WTC11 (cell line): Measurements from ENCODE around the gene SPOCK1. TPM values are rescaled to one million over a fixed set of nuclear protein-coding genes. Genes with fewer than 3 reads are reported as not detected.

ENCODE experiments used
- ATAC-seq: fragments of 200-7000 bp; cut with Tn5 transposase; 2 replicates; pipeline ENCODE4 v1.10.0; 2021; ENCODE audit warnings: mild to moderate bottlenecking, moderate library complexity
- CTCF ChIA-PET: fragments of 300-600 bp; sonication (Branson Sonifier 250); formaldehyde crosslinking; loops from one replicate; lab custom pipeline; 2021; ENCODE audit warnings: antibody characterized with exemption; lab: Charles Lee
- POLR2A ChIA-PET: fragments of 350-600 bp; sonication (Branson Sonifier 250); formaldehyde crosslinking; loops from one replicate; lab custom pipeline; 2021; ENCODE audit warnings: antibody characterized with exemption; lab: Charles Lee
- DNase-seq: peaks from one replicate; pipeline ENCODE4 v3.0.0; 2021; ENCODE audit warnings: low spot score
- H3K27ac Mint-ChIP-seq: 2 replicates; pipeline ENCODE4 v1.8.0; 2021; ENCODE audit warnings: mixed read lengths
- H3K27me3 Mint-ChIP-seq: 2 replicates; pipeline ENCODE4 v1.8.0; 2021; ENCODE audit warnings: low read depth, mild to moderate bottlenecking, moderate library complexity, mixed read lengths
- H3K36me3 Mint-ChIP-seq: 2 replicates; pipeline ENCODE4 v1.8.0; 2021; ENCODE audit warnings: mixed read lengths
- H3K4me1 Mint-ChIP-seq: 2 replicates; pipeline ENCODE4 v1.8.0; 2022; ENCODE audit warnings: mixed read lengths
- H3K4me3 Mint-ChIP-seq: 2 replicates; pipeline ENCODE4 v1.8.0; 2021; ENCODE audit warnings: mild to moderate bottlenecking, moderate library complexity, mixed read lengths
- H3K9me3 Mint-ChIP-seq: 2 replicates; pipeline ENCODE4 v1.8.0; 2021; ENCODE audit warnings: mixed read lengths
- ATF1 ChIP-seq: sonication (generic); formaldehyde crosslinking; IDR thresholded peaks from 2 replicates; pipeline ENCODE4 v1.8.1; 2023; ENCODE audit warnings: mild to moderate bottlenecking, moderate library complexity, missing genetic modification reagents
- ATF3 ChIP-seq: sonication (generic); formaldehyde crosslinking; conservative IDR thresholded peaks from 2 replicates; pipeline ENCODE4 v1.8.1; 2022; ENCODE audit warnings: mild to moderate bottlenecking, missing genetic modification reagents
- CREB1 ChIP-seq: sonication (generic); formaldehyde crosslinking; IDR thresholded peaks from 2 replicates; pipeline ENCODE4 v1.8.0; 2023; ENCODE audit warnings: mild to moderate bottlenecking, missing genetic modification reagents
- FOXJ3 ChIP-seq: sonication (generic); formaldehyde crosslinking; IDR thresholded peaks from 2 replicates; pipeline ENCODE4 v1.9.0; 2021; ENCODE audit warnings: missing genetic modification reagents, mild to moderate bottlenecking, borderline replicate concordance
- FOXP1 ChIP-seq: sonication (generic); formaldehyde crosslinking; IDR thresholded peaks from 2 replicates; pipeline ENCODE4 v1.8.0; 2022; ENCODE audit warnings: missing genetic modification reagents, mild to moderate bottlenecking, moderate library complexity, borderline replicate concordance
- GTF2I ChIP-seq: fragments of 250-450 bp; sonication (Bioruptor Pico); conservative IDR thresholded peaks from 2 replicates; pipeline ENCODE4 v1.4.0; 2021; ENCODE audit warnings: mild to moderate bottlenecking
- HMGA2 ChIP-seq: fragments of 250-450 bp; sonication (Bioruptor Pico); IDR thresholded peaks from 2 replicates; pipeline ENCODE4 v1.4.0; 2021; ENCODE audit warnings: mild to moderate bottlenecking, moderate library complexity
- IRF2 ChIP-seq: sonication (generic); formaldehyde crosslinking; IDR thresholded peaks from 2 replicates; pipeline ENCODE4 v1.8.0; 2022; ENCODE audit warnings: low read depth, missing genetic modification reagents, borderline replicate concordance
- MXD4 ChIP-seq: fragments of 250-450 bp; sonication (Bioruptor Pico); IDR thresholded peaks from 2 replicates; pipeline ENCODE4 v1.8.0; 2021; ENCODE audit warnings: mild to moderate bottlenecking, moderate library complexity, borderline replicate concordance
- NFE2L1 ChIP-seq: sonication (generic); formaldehyde crosslinking; IDR thresholded peaks from 2 replicates; pipeline ENCODE4 v1.8.1; 2023; ENCODE audit warnings: missing genetic modification reagents
- NR3C1 ChIP-seq: sonication (generic); formaldehyde crosslinking; conservative IDR thresholded peaks from 2 replicates; pipeline ENCODE4 v1.8.1; 2023; ENCODE audit warnings: low read depth, mild to moderate bottlenecking, missing genetic modification reagents
- SP1 ChIP-seq: sonication (generic); formaldehyde crosslinking; conservative IDR thresholded peaks from 2 replicates; pipeline ENCODE4 v1.8.1; 2022; ENCODE audit warnings: missing genetic modification reagents
- ZNF281 ChIP-seq: sonication (generic); formaldehyde crosslinking; IDR thresholded peaks from 2 replicates; pipeline ENCODE4 v1.8.0; 2023; ENCODE audit warnings: mild to moderate bottlenecking, missing genetic modification reagents
- ZNF396 ChIP-seq: fragments of 250-450 bp; sonication (Bioruptor Pico); IDR thresholded peaks from 2 replicates; pipeline ENCODE4 v1.8.0; 2021; ENCODE audit warnings: mild to moderate bottlenecking, moderate library complexity, borderline replicate concordance
- ZNF416 ChIP-seq: fragments of 250-450 bp; sonication (Bioruptor Pico); IDR thresholded peaks from 2 replicates; pipeline ENCODE4 v1.9.0; 2021; ENCODE audit warnings: mild to moderate bottlenecking, inconsistent platforms
- ZNF423 ChIP-seq: fragments of 250-450 bp; sonication (Bioruptor Pico); IDR thresholded peaks from 2 replicates; pipeline ENCODE4 v2.1.2; 2022; ENCODE audit warnings: mild to moderate bottlenecking, moderate library complexity
- ZNF671 ChIP-seq: fragments of 250-450 bp; sonication (Bioruptor Pico); IDR thresholded peaks from 2 replicates; pipeline ENCODE4 v1.8.0; 2021; ENCODE audit warnings: mild to moderate bottlenecking
- ZSCAN18 ChIP-seq: fragments of 250-450 bp; sonication (Bioruptor Pico); IDR thresholded peaks from 2 replicates; pipeline ENCODE4 v2.1.2; 2022; ENCODE audit warnings: mild to moderate bottlenecking, moderate library complexity
- total RNA-seq: library from RNA; stranded (reverse); gene quantifications from 3 replicates; pipeline ENCODE4 v1.2.3, GENCODE V29; 2021
- TF ChIP-seq, protein P1 (sequence below): fragments of 250-450 bp; sonication (Bioruptor Pico); IDR thresholded peaks from 2 replicates; pipeline ENCODE4 v1.9.0; 2021; ENCODE audit warnings: mild to moderate bottlenecking
- TF ChIP-seq, protein P2 (sequence below): fragments of 250-450 bp; sonication (Bioruptor Pico); IDR thresholded peaks from 2 replicates; pipeline ENCODE4 v1.8.0; 2021; ENCODE audit warnings: mild to moderate bottlenecking
- TF ChIP-seq, protein P3 (sequence below): sonication (generic); formaldehyde crosslinking; IDR thresholded peaks from 2 replicates; pipeline ENCODE4 v1.8.0; 2022; ENCODE audit warnings: mild to moderate bottlenecking, missing genetic modification reagents

SPOCK1 gene
- total RNA-seq, 1 experiment from 2014 or later = 15.2 TPM

GRCh38 chr5:137372773-137373160 is 126.4 kb downstream of the SPOCK1 start (continued):
- TF ChIP-seq ATF1 (no peak), HMGA2 (CRISPR knock-in tag) (no peak), CREB1 (CRISPR knock-in tag) (no peak), NFE2L1 (CRISPR knock-in tag) (no peak)
- TF ChIP-seq, protein P1, sequence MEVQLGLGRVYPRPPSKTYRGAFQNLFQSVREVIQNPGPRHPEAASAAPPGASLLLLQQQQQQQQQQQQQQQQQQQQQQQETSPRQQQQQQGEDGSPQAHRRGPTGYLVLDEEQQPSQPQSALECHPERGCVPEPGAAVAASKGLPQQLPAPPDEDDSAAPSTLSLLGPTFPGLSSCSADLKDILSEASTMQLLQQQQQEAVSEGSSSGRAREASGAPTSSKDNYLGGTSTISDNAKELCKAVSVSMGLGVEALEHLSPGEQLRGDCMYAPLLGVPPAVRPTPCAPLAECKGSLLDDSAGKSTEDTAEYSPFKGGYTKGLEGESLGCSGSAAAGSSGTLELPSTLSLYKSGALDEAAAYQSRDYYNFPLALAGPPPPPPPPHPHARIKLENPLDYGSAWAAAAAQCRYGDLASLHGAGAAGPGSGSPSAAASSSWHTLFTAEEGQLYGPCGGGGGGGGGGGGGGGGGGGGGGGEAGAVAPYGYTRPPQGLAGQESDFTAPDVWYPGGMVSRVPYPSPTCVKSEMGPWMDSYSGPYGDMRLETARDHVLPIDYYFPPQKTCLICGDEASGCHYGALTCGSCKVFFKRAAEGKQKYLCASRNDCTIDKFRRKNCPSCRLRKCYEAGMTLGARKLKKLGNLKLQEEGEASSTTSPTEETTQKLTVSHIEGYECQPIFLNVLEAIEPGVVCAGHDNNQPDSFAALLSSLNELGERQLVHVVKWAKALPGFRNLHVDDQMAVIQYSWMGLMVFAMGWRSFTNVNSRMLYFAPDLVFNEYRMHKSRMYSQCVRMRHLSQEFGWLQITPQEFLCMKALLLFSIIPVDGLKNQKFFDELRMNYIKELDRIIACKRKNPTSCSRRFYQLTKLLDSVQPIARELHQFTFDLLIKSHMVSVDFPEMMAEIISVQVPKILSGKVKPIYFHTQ (CRISPR knock-in tag) = no peak
- TF ChIP-seq, all 79 proteins: peak for 0

DNA sequence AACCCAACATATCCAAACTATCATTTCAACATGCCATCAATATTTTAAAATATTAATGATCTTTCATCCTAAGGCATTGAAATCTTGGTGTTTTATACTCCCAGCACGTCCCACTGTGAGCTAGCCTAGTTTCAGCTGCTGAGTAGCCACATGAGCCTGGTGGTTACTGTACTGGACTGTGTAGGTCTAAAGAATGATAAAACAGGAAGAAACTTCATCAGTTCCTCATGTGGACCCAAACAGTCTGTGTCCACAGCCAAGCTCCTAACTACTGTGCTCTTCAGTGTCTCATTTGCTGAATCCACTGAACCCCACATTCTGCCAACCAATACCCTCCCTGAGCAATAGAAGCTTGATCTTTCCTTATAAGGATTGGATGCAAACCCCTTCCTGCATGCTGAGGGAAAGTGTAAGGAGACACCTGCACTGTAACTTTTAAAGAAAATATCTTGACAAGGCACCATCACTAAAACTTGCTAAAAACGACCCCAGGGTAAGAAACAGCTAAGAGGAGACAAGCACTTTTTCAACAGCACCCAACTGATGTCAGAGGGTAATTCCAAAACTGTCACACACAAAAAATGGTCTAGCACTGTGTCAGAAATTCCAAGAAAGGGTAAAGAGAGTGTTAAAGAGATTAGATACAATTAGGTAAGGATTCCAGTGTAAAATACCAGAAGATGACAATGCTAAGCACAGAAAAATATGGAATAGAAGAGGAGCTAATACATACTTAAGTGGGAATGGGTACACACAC is 126.9 kb downstream of the SPOCK1 start:
- H3K27me3 Mint-ChIP-seq = no peaks in the 10 kb centered on the region; the same call in 1 of the 2 replicates
- ChIA-PET CTCF (interaction anchor here (0.8 to 2.4 kb wide), 2 partner anchors 27 to 52 kb away, joined by 3 to 10 read pairs; no protein-coding TSS in a partner anchor), POLR2A (no interaction called here)
- H3K4me3 Mint-ChIP-seq = no peak overlapping the region
- peaks cover 5% of the 10 kb centered on the region for H3K4me1 Mint-ChIP-seq
- H3K9me3 Mint-ChIP-seq = no peaks in the 10 kb centered on the region
- no peak overlapping the region for H3K27ac Mint-ChIP-seq
- ATAC-seq (no peak), DNase-seq (no peak)
- no peak for TF ChIP-seq ZNF281 (CRISPR knock-in tag)
- TF ChIP-seq, protein P2, sequence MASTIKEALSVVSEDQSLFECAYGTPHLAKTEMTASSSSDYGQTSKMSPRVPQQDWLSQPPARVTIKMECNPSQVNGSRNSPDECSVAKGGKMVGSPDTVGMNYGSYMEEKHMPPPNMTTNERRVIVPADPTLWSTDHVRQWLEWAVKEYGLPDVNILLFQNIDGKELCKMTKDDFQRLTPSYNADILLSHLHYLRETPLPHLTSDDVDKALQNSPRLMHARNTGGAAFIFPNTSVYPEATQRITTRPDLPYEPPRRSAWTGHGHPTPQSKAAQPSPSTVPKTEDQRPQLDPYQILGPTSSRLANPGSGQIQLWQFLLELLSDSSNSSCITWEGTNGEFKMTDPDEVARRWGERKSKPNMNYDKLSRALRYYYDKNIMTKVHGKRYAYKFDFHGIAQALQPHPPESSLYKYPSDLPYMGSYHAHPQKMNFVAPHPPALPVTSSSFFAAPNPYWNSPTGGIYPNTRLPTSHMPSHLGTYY (CRISPR knock-in tag) = no peak
- TF ChIP-seq HMGA2 (CRISPR knock-in tag) = no peak
- TF ChIP-seq GTF2I (CRISPR knock-in tag) = no peak
- no peak for TF ChIP-seq IRF2 (CRISPR knock-in tag)
- TF ChIP-seq SP1 (CRISPR knock-in tag) = no peak
- no peak for TF ChIP-seq MXD4 (CRISPR knock-in tag)
- TF ChIP-seq FOXP1 = no peak
- no peak for TF ChIP-seq ZNF396 (CRISPR knock-in tag)
- no peak for TF ChIP-seq ZNF671 (CRISPR knock-in tag)
- TF ChIP-seq NR3C1 (CRISPR knock-in tag) = no peak
- no peak for TF ChIP-seq ATF3 (CRISPR knock-in tag)
- TF ChIP-seq ZNF416 (CRISPR knock-in tag) = no peak
- TF ChIP-seq, protein P3, sequence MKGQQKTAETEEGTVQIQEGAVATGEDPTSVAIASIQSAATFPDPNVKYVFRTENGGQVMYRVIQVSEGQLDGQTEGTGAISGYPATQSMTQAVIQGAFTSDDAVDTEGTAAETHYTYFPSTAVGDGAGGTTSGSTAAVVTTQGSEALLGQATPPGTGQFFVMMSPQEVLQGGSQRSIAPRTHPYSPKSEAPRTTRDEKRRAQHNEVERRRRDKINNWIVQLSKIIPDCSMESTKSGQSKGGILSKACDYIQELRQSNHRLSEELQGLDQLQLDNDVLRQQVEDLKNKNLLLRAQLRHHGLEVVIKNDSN = no peak
- TF ChIP-seq ZSCAN18 (CRISPR knock-in tag) = no peak
- TF ChIP-seq FOXJ3 (CRISPR knock-in tag) = no peak
- TF ChIP-seq ZNF423 (CRISPR knock-in tag) = no peak
- no peaks in the 10 kb centered on the region for H3K36me3 Mint-ChIP-seq
